ENCODE results near the gene GJA5. TPM values are rescaled to one million over a fixed set of nuclear protein-coding genes. Genes with fewer than 3 reads are reported as not detected.

GJA5 gene
- total RNA-seq, 1 experiment from 2014 or later: not detected

- H3K4me1 ChIP-seq (ENCODE audit: low read length): no peaks in the 10 kb centered on the region
- no peak overlapping the region for H3K27ac ChIP-seq (ENCODE audit: low read length)
- no peak overlapping the region for H2AFZ ChIP-seq (ENCODE audit: low read length)
- H3K4me2 ChIP-seq (ENCODE audit: low read depth, low read length, poor library complexity, severe bottlenecking): no peak overlapping the region
- H3K9me3 ChIP-seq (ENCODE audit: low read length): no peaks in the 10 kb centered on the region
- H3K9ac ChIP-seq (ENCODE audit: low read length): no peak overlapping the region
- H3K36me3 ChIP-seq (ENCODE audit: insufficient read depth, low read length): no peaks in the 10 kb centered on the region
- no peak for DNase-seq
- no peaks in the 10 kb centered on the region for H4K20me1 ChIP-seq (ENCODE audit: insufficient read depth, low read depth, low read length)
- no peaks in the 10 kb centered on the region for H3K79me2 ChIP-seq (ENCODE audit: low read length)
- H3K4me3 ChIP-seq (ENCODE audit: low read length): no peak overlapping the region
- no peaks in the 10 kb centered on the region for H3K9me2 ChIP-seq (replicated peaks; ENCODE audit: insufficient read depth, low read length)
- H3K27me3 ChIP-seq (ENCODE audit: low read length): no peaks in the 10 kb centered on the region
Measured at GRCh38 chr1:147757015-147757990, 3.1 kb downstream of the GJA5 start.

DNA sequence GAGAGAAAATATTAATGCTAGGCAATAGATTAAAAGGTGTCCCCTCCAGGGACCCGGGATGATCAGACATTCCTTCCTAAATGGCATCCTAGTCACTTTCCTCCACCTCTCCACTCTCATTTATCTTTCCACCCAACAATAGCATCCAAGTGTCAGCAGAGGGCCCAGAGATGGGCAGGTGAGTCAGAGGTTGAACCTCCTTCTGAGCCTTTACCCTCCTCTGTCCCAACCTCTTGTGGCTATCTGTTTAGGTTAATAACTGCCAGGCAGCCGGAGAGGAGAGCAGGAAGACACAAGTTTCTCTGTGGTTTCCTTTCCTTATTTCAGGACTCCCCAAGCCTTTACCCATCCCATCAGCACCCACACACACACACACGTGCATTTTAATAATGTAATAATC lies 4.1 kb downstream of the GJA5 start:
- Histone ChIP-seq H3K4me2 (ENCODE audit: low read depth, low read length, poor library complexity, severe bottlenecking) (no peak overlapping the region), H3K9ac (ENCODE audit: low read length) (no peak overlapping the region), H2AFZ (ENCODE audit: low read length) (no peak overlapping the region)

GRCh38 chr1:147754661-147755060 lies 5.7 kb downstream of the GJA5 start:
- H3K4me1 ChIP-seq (ENCODE audit: low read length): no peaks in the 10 kb centered on the region
- H3K9me3 ChIP-seq (ENCODE audit: low read length): no peaks in the 10 kb centered on the region
- H2AFZ ChIP-seq (ENCODE audit: low read length): no peak overlapping the region
- no peak overlapping the region for H3K4me3 ChIP-seq (ENCODE audit: low read length)
- no peaks in the 10 kb centered on the region for H3K9me2 ChIP-seq (replicated peaks; ENCODE audit: insufficient read depth, low read length)
- no peaks in the 10 kb centered on the region for H3K36me3 ChIP-seq (ENCODE audit: insufficient read depth, low read length)
- no peak overlapping the region for H3K9ac ChIP-seq (ENCODE audit: low read length)
- no peak overlapping the region for H3K4me2 ChIP-seq (ENCODE audit: low read depth, low read length, poor library complexity, severe bottlenecking)
- H4K20me1 ChIP-seq (ENCODE audit: insufficient read depth, low read depth, low read length): no peaks in the 10 kb centered on the region
- no peaks in the 10 kb centered on the region for H3K27me3 ChIP-seq (ENCODE audit: low read length)
- no peak for DNase-seq
- no peak overlapping the region for H3K27ac ChIP-seq (ENCODE audit: low read length)
- H3K79me2 ChIP-seq (ENCODE audit: low read length): no peaks in the 10 kb centered on the region

More for the DNA sequence above, 4.1 kb downstream of the GJA5 start:
- no peak overlapping the region for H3K27ac ChIP-seq (ENCODE audit: low read length)
- no peaks in the 10 kb centered on the region for H4K20me1 ChIP-seq (ENCODE audit: insufficient read depth, low read depth, low read length)
- no peak overlapping the region for H3K4me3 ChIP-seq (ENCODE audit: low read length)
- H3K27me3 ChIP-seq (ENCODE audit: low read length): no peaks in the 10 kb centered on the region
- H3K9me3 ChIP-seq (ENCODE audit: low read length): no peaks in the 10 kb centered on the region
- DNase-seq: no peak
- H3K9me2 ChIP-seq (replicated peaks; ENCODE audit: insufficient read depth, low read length): no peaks in the 10 kb centered on the region
- H3K79me2 ChIP-seq (ENCODE audit: low read length): no peaks in the 10 kb centered on the region
- no peaks in the 10 kb centered on the region for H3K4me1 ChIP-seq (ENCODE audit: low read length)
- no peaks in the 10 kb centered on the region for H3K36me3 ChIP-seq (ENCODE audit: insufficient read depth, low read length)

DNA sequence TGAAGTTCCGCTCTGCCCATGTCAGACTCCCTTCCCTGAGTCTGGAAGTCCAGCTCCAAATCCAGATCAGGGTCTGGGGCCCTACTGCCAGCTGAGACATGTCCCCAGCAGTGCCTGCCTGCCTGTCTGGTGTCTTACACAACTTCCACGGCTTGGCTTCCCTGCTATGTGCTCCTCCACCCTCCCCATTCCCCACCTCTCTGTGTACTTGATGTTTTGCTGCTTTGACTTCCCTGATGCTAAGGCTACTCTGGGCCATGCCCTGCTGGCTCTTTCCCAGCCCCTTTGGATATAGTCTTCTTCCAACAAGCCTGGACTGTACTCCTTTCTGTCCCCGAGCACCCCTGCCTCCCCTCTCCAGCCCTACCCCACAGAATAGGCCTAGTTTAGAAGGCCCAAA lies 7.3 kb downstream of the GJA5 start:
- Histone ChIP-seq H3K9ac (ENCODE audit: low read length) (no peak overlapping the region), H3K27me3 (ENCODE audit: low read length) (no peaks in the 10 kb centered on the region), H3K4me2 (ENCODE audit: low read depth, low read length, poor library complexity, severe bottlenecking) (no peak overlapping the region), H3K9me3 (ENCODE audit: low read length) (no peaks in the 10 kb centered on the region), H3K4me3 (ENCODE audit: low read length) (no peak overlapping the region), H2AFZ (ENCODE audit: low read length) (no peak overlapping the region), H3K27ac (ENCODE audit: low read length) (no peak overlapping the region), H4K20me1 (ENCODE audit: insufficient read depth, low read depth, low read length) (no peaks in the 10 kb centered on the region), H3K79me2 (ENCODE audit: low read length) (no peaks in the 10 kb centered on the region), H3K36me3 (ENCODE audit: insufficient read depth, low read length) (no peaks in the 10 kb centered on the region), H3K4me1 (ENCODE audit: low read length) (no peaks in the 10 kb centered on the region), H3K9me2 (replicated peaks; ENCODE audit: insufficient read depth, low read length) (no peaks in the 10 kb centered on the region)
- no peak for DNase-seq

- H3K79me2 ChIP-seq (ENCODE audit: low read length): no peaks in the 10 kb centered on the region
- no peak overlapping the region for H3K27ac ChIP-seq (ENCODE audit: low read length)
- H4K20me1 ChIP-seq (ENCODE audit: insufficient read depth, low read depth, low read length): no peaks in the 10 kb centered on the region
- H3K36me3 ChIP-seq (ENCODE audit: insufficient read depth, low read length): no peaks in the 10 kb centered on the region
- H3K4me2 ChIP-seq (ENCODE audit: low read depth, low read length, poor library complexity, severe bottlenecking): no peak overlapping the region
- no peaks in the 10 kb centered on the region for H3K27me3 ChIP-seq (ENCODE audit: low read length)
- H3K4me1 ChIP-seq (ENCODE audit: low read length): no peaks in the 10 kb centered on the region
- no peaks in the 10 kb centered on the region for H3K9me2 ChIP-seq (replicated peaks; ENCODE audit: insufficient read depth, low read length)
- H3K4me3 ChIP-seq (ENCODE audit: low read length): no peak overlapping the region
- no peak for DNase-seq
- H2AFZ ChIP-seq (ENCODE audit: low read length): no peak overlapping the region
- no peaks in the 10 kb centered on the region for H3K9me3 ChIP-seq (ENCODE audit: low read length)
- no peak overlapping the region for H3K9ac ChIP-seq (ENCODE audit: low read length)
Measured at GRCh38 chr1:147752511-147752910, 7.9 kb downstream of the GJA5 start.

DNA sequence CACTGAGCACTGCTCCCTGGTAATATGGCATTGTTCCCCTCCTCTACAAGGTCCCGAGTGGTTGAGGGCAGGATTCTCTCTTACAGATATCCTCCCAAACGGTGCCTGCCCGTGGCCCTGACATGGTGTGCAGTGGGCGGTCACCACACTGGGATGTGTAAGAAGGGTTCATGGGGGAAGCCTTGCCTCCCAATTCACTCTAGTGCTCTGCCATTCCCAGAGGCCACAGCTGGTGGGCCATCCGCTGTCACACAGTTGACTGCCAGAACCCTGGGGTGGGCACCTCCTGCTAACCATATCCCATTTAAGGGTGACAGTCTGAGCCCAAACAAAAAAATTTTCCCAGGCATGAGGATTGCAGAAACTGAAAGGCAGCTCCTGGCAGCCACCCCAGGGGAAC lies 9.1 kb downstream of the GJA5 start:
- no peak overlapping the region for H3K9ac ChIP-seq (ENCODE audit: low read length)
- DNase-seq: no peak
- H3K9me2 ChIP-seq (replicated peaks; ENCODE audit: insufficient read depth, low read length): no peaks in the 10 kb centered on the region
- H3K4me1 ChIP-seq (ENCODE audit: low read length): no peaks in the 10 kb centered on the region
- no peak overlapping the region for H2AFZ ChIP-seq (ENCODE audit: low read length)
- H3K4me3 ChIP-seq (ENCODE audit: low read length): no peak overlapping the region
- H3K79me2 ChIP-seq (ENCODE audit: low read length): no peaks in the 10 kb centered on the region
- no peaks in the 10 kb centered on the region for H3K36me3 ChIP-seq (ENCODE audit: insufficient read depth, low read length)
- no peaks in the 10 kb centered on the region for H3K9me3 ChIP-seq (ENCODE audit: low read length)
- H4K20me1 ChIP-seq (ENCODE audit: insufficient read depth, low read depth, low read length): no peaks in the 10 kb centered on the region
- H3K27ac ChIP-seq (ENCODE audit: low read length): no peak overlapping the region
- no peaks in the 10 kb centered on the region for H3K27me3 ChIP-seq (ENCODE audit: low read length)
- H3K4me2 ChIP-seq (ENCODE audit: low read depth, low read length, poor library complexity, severe bottlenecking): no peak overlapping the region

DNA sequence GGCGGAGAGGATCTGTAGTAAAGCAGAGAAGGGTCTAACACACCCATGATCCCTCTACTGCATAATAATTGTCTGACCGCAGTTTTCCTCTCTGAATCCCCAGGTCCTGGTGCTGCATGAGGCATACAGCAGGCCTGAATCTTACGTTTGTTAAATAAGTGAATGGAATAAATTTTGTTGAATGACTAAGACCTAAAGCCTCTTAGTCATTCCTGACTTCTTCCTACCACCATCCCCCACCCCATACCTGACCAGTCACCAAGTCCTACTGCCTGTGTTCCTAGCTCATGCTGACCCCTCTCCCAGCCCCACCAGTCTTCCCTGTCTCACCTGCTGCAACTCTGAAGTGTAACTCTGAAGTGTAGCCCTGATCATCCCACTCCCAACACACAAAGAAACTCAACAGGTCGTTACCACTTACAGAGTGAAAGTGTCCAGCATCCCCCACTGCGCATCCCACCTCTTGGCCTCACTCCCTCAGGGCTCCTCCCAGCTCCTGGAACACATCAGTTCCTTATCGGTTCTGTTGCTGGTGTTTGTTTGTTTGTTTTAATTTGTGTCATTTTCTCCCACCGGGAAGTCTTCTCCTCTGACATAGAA lies 9.7 kb downstream of the GJA5 start:
- H3K4me1 ChIP-seq (ENCODE audit: low read length): no peaks in the 10 kb centered on the region
- no peak for DNase-seq
- no peaks in the 10 kb centered on the region for H4K20me1 ChIP-seq (ENCODE audit: insufficient read depth, low read depth, low read length)
- no peak overlapping the region for H3K27ac ChIP-seq (ENCODE audit: low read length)
- no peaks in the 10 kb centered on the region for H3K9me3 ChIP-seq (ENCODE audit: low read length)
- no peaks in the 10 kb centered on the region for H3K36me3 ChIP-seq (ENCODE audit: insufficient read depth, low read length)
- no peak overlapping the region for H2AFZ ChIP-seq (ENCODE audit: low read length)
- H3K27me3 ChIP-seq (ENCODE audit: low read length): no peaks in the 10 kb centered on the region
- no peak overlapping the region for H3K4me3 ChIP-seq (ENCODE audit: low read length)
- H3K4me2 ChIP-seq (ENCODE audit: low read depth, low read length, poor library complexity, severe bottlenecking): no peak overlapping the region
- H3K9ac ChIP-seq (ENCODE audit: low read length): no peak overlapping the region
- H3K9me2 ChIP-seq (replicated peaks; ENCODE audit: insufficient read depth, low read length): no peaks in the 10 kb centered on the region
- H3K79me2 ChIP-seq (ENCODE audit: low read length): no peaks in the 10 kb centered on the region

- Histone ChIP-seq H3K4me2 (ENCODE audit: low read depth, low read length, poor library complexity, severe bottlenecking) (no peak overlapping the region), H3K4me3 (ENCODE audit: low read length) (no peak overlapping the region), H3K27ac (ENCODE audit: low read length) (no peak overlapping the region), H3K79me2 (ENCODE audit: low read length) (no peaks in the 10 kb centered on the region), H3K9me2 (replicated peaks; ENCODE audit: insufficient read depth, low read length) (no peaks in the 10 kb centered on the region), H3K36me3 (ENCODE audit: insufficient read depth, low read length) (no peaks in the 10 kb centered on the region), H4K20me1 (ENCODE audit: insufficient read depth, low read depth, low read length) (no peaks in the 10 kb centered on the region), H3K4me1 (ENCODE audit: low read length) (no peaks in the 10 kb centered on the region), H3K27me3 (ENCODE audit: low read length) (no peaks in the 10 kb centered on the region), H3K9ac (ENCODE audit: low read length) (no peak overlapping the region), H3K9me3 (ENCODE audit: low read length) (no peaks in the 10 kb centered on the region), H2AFZ (ENCODE audit: low read length) (no peak overlapping the region)
- DNase-seq: no peak
Measured at GRCh38 chr1:147749792-147750191, 10.6 kb downstream of the GJA5 start.
